Activated T-helper 2 cell treated with anti-CD3 and anti-CD28 coated beads, Interferon-gamma antibody, Interleukin-2, Interleukin-4, amounts not matched to agents 10 μg/mL and 5 μg/mL and 100 μg/mL, durations not matched to agents 14 hours and 24 hours and 36 hours (primary cell): ENCODE results near the gene VAMP2. TPM values are rescaled to one million over a fixed set of nuclear protein-coding genes. Genes with fewer than 3 reads are reported as not detected.

ENCODE experiments used
- DNase-seq: peaks from one replicate; pipeline ENCODE4 v3.0.0; 2021; ENCODE audit warnings: low spot score
- H3K27ac Mint-ChIP-seq: one replicate; pipeline ENCODE4 v1.8.0; 2021; ENCODE audit warnings: mixed read lengths
- H3K27me3 Mint-ChIP-seq: one replicate; pipeline ENCODE4 v1.8.0; 2021; ENCODE audit warnings: low read depth, mixed read lengths
- H3K36me3 Mint-ChIP-seq: one replicate; pipeline ENCODE4 v1.8.0; 2021; ENCODE audit warnings: low read depth, mixed read lengths
- H3K4me1 Mint-ChIP-seq: one replicate; pipeline ENCODE4 v1.8.0; 2021; ENCODE audit warnings: low read depth, mixed read lengths
- H3K4me3 Mint-ChIP-seq: one replicate; pipeline ENCODE4 v1.8.0; 2021; ENCODE audit warnings: low read depth, mild to moderate bottlenecking, moderate library complexity, mixed read lengths
- H3K9me3 Mint-ChIP-seq: one replicate; pipeline ENCODE4 v1.8.0; 2021; ENCODE audit warnings: mixed read lengths
- intact Hi-C: fragments of 100-400 bp; cut with micrococcal nuclease; formaldehyde crosslinking; loops from one replicate; pipeline ENCODE4 v1.15.1; 2023
- total RNA-seq: library from RNA; stranded (reverse); gene quantifications from 2 replicates; pipeline ENCODE4 v1.2.3, GENCODE V29; 2022

VAMP2 gene
- total RNA-seq, 1 donor from 2014 or later: 44.6 TPM

DNA sequence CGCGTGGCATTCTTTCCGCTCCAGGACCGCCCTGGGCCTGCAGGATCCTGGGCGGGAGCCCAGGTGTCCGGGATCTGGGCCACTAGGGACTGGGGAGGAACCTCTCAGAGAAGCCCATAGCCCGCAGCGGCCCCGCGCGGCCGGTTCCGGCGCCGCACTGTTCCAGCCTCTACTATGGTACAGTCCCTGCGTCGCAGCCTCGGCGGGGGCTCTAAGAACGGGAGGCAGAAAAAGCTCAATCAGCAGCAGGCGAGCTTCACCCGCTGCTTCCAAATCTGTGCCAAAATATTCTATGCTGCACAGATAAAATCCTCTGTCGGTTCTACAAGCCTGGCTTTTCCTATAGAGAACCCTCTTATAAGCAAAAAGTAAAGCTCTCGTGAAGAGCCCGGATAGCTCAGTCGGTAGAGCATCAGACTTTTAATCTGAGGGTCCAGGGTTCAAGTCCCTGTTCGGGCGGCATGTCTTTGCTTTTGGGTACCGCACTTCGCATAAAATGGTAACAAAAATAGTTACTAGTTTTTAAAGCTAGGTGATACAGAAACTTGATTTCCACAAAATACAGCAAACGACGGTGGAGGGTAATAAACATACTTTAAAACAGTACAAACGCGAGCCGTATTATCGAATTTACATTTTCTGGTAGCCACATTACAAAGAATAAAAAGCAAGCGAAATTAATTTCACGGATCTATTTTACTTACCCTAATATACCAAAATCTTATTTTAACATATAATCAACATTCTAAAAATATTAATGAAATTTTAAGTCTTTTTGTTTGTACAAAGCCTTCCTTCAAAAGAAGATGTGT, 43.8 kb downstream of the VAMP2 start:
- Mint-ChIP-seq H3K36me3 (no peaks in the 10 kb centered on the region), H3K9me3 (no peaks in the 10 kb centered on the region), H3K4me1 (peaks cover 42% of the 10 kb centered on the region), H3K4me3 (peak overlapping the region; percentile 89), H3K27ac (peak overlapping the region; percentile 81), H3K27me3 (peaks cover 48% of the 10 kb centered on the region)
- peak; percentile 79 for DNase-seq
- intact Hi-C loops: loop anchor here (1.0 to 10.0 kb wide), 4 partner anchors 25 to 130 kb away; partner anchors contain the start of gene PFAS

DNA sequence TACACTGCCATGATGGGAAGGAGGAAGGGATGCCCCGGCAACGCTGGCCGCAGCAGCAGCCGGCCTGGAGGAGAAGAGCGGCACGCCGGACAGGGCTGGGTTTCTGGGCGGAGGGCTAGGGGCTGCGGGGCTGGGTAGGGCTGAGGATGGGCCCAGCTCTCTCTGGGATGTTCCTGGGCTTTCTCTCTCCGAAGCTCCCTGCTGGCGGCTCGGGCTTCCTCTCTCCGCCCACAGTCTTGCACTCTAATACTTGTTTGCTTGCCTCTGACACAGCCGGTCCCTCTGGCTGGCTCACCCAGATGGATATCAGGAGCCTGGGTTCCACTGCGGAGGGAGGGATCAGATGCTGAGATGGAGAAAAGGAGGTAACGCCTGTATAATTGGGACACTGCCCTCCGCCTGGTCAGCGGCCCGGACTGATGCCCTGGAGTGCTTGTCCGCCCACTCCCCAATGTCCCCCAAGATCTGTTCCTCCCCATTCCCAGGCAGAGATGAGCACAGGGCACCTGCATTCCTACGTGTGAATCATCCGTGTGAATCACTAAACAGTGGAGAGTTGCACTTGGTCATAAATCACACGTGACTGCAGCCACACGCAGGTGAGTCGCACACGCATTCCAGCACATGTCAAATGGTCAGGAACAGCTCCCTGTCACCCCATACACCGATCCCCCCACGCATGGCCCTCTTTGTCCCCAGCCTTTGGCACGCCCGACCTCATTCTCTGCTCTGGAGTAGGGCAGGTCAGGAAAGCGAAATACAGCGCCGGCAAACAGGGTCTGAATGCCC, 44.6 kb downstream of the VAMP2 start, which contains the start of gene ALOXE3:
Gene ALOXE3, minus strand, starts transcription at position 535 of the 789 bp plus-strand sequence. Its CDS starts 524 bp downstream, at position 11.
- H3K36me3 Mint-ChIP-seq: no peaks in the 10 kb centered on the region
- intact Hi-C loops: loop anchor here (1.0 to 10.0 kb wide), 3 partner anchors 24 to 53 kb away; no protein-coding TSS in a partner anchor
- H3K27ac Mint-ChIP-seq: peak within 1 kb of the TSS; percentile 81
- H3K4me3 Mint-ChIP-seq: peak within 1 kb of the TSS; percentile 89
- no peaks in the 10 kb centered on the region for H3K9me3 Mint-ChIP-seq
- peaks cover 45% of the 10 kb centered on the region for H3K27me3 Mint-ChIP-seq
- H3K4me1 Mint-ChIP-seq: peaks cover 35% of the 10 kb centered on the region
- no peak for DNase-seq

DNA sequence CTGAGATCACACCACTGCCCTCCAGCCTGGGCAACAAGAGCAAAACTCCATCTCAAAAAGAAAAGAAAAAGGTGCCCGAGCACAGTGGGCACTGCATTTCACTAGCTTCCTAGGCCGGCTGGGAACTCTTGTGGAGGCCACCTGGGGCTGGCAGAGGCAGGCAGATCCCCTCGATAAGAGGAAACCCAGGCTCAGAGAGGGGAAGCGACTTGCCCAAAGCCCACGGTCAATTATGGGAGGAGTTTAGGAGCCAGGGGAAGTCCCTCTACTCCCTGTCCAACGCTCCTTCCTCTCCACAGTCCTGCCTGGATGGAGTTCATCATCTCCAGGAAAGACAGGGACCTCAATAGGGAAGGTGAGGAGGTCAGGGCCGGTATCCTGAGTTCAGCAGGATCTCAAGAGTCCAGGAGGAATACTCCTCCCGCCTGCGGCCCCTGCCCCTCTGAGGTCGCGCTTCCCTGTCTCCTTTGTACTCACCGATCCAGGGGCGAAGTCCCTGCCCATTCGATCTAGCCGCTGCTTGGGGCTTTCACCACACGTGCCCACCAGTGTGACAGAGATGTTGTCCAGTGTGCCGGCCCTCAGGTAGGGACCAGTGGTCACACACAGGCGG, 45.3 kb downstream of the VAMP2 start:
- H3K36me3 Mint-ChIP-seq: no peaks in the 10 kb centered on the region
- peak overlapping the region; percentile 89 for H3K4me3 Mint-ChIP-seq
- H3K9me3 Mint-ChIP-seq: no peaks in the 10 kb centered on the region
- H3K4me1 Mint-ChIP-seq: peaks cover 30% of the 10 kb centered on the region
- H3K27me3 Mint-ChIP-seq: peaks cover 46% of the 10 kb centered on the region
- H3K27ac Mint-ChIP-seq: no peak overlapping the region
- intact Hi-C loops: loop anchor here (10.0 kb wide), 1 partner anchor 53 kb away; no protein-coding TSS in a partner anchor
- no peak for DNase-seq

DNA sequence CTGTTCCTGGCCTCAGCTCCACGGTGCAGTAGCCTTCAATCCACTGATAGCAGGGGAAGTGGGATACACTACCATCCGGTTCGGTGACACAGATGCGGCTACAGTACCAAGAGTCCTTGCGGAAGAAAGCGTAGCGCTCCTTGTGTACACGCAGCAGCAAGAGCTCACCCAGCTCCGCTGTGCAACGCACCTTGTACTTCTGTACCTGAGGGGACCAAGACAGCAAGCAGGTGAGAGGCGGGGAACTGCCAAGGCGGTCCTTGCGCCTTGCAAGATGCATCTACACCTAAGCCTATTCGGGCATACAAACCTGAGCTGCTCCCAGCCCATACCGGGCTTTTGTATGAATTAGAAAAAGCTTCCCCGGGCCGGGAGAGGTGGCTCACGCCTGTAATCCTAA, 46.0 kb downstream of the VAMP2 start:
- DNase-seq: no peak
- no peak overlapping the region for H3K4me3 Mint-ChIP-seq
- intact Hi-C loops: loop anchor here (10.0 kb wide), 1 partner anchor 52 kb away; no protein-coding TSS in a partner anchor
- H3K4me1 Mint-ChIP-seq: peaks cover 29% of the 10 kb centered on the region
- peaks cover 48% of the 10 kb centered on the region for H3K27me3 Mint-ChIP-seq
- H3K9me3 Mint-ChIP-seq: no peaks in the 10 kb centered on the region
- H3K27ac Mint-ChIP-seq: no peak overlapping the region
- H3K36me3 Mint-ChIP-seq: no peaks in the 10 kb centered on the region

DNA sequence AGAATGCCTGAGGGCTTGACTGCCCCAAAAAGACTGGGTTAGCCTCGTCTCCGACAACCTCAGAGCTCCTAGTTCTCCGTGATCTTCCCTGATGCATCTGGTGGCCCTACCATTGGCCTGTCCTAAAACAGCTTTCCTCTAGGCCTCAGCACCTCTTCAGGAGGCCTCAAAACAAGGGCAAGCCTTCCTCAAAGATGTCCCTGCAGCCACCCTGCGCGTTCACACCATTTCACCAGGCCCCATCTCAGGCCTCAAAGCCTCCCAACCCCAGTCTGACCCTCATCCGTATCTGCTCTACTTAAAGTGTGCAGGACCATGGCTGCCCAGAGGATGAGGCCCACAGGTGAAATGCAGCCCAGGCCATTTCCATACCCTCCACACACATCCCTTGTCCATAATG, 51.8 kb downstream of the VAMP2 start:
- H3K4me3 Mint-ChIP-seq: no peak overlapping the region
- H3K27ac Mint-ChIP-seq: no peak overlapping the region
- no peak for DNase-seq
- H3K9me3 Mint-ChIP-seq: no peaks in the 10 kb centered on the region
- intact Hi-C loops: loop anchor here (2.0 to 10.0 kb wide), 2 partner anchors 18 to 46 kb away; no protein-coding TSS in a partner anchor
- H3K4me1 Mint-ChIP-seq: peaks cover 2% of the 10 kb centered on the region
- peaks cover 43% of the 10 kb centered on the region for H3K27me3 Mint-ChIP-seq
- H3K36me3 Mint-ChIP-seq: no peaks in the 10 kb centered on the region

DNA sequence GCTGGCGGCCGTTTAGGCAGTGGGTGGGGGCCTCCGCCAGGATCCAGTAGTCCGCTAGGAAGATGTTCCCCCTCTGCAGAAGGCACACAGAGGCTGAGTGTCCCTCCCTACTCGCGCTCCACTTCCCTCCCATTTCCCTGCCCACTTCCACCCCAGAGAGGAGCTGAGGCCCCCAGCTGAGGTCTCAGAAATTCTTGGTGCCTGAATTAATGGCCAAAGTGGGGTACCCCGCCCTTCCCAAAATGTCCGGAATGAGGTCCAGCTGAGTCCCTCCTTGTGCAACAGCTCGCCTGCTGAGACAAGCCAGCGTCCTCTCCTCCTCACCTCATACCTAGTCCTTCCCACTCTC, 52.3 kb downstream of the VAMP2 start:
- no peak for DNase-seq
- Mint-ChIP-seq H3K4me1 (peaks cover 2% of the 10 kb centered on the region), H3K9me3 (no peaks in the 10 kb centered on the region), H3K4me3 (no peak overlapping the region), H3K36me3 (no peaks in the 10 kb centered on the region), H3K27me3 (peaks cover 39% of the 10 kb centered on the region), H3K27ac (no peak overlapping the region)
- intact Hi-C loops: loop anchor here (2.0 to 10.0 kb wide), 2 partner anchors 18 to 46 kb away; no protein-coding TSS in a partner anchor

DNA sequence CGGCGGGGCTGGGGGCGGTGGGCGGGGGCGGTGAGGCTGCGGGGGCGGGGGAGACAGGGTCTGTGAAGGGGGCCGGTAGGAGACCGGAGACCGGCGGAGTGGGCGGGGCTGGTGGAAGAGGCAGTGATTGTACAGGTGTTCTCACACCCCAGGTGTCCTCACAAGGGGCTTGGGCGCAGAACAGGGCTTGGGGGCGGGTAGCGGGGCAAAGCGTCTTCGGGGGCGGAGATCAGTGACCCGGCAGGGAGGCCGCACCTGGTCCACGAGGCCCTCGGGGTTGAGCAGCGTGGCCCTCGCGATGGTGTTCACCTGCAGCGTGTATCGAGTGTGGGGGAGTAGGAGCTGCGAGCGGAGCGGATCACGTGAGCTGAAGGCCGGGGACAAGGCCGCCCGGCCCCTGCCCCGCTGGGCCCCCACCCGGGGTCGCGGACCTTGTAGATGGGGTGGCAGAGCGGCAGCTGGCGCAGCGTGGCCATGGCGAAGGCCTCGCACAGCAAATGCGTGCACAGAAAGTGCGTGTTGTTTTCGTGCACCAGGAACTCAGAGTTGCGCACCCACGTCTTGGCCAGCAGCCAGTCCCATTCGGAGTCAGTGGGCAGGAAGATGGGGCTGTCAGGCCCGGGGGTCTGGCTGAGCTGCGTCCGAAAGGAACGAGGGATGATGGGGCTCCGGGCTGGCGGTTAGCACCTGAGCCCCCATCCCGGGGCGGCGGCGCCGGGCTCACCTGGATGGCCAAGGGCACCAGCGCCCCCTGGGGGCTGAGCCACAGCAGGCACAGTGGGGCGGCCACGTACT, 52.9 kb downstream of the VAMP2 start:
- Mint-ChIP-seq H3K36me3 (no peaks in the 10 kb centered on the region), H3K4me1 (peaks cover 2% of the 10 kb centered on the region), H3K4me3 (peak overlapping the region; percentile 23), H3K27ac (no peak overlapping the region), H3K27me3 (peaks cover 33% of the 10 kb centered on the region), H3K9me3 (no peaks in the 10 kb centered on the region)
- intact Hi-C loops: loop anchor here (2.0 to 10.0 kb wide), 2 partner anchors 17 to 45 kb away; no protein-coding TSS in a partner anchor
- peak; percentile 64 for DNase-seq

Other genes starting within 250 kb of the VAMP2 start
- 4.8 and 5.0 TPM in 2 replicates for gene RNF227, start 246.7 kb downstream of the VAMP2 start, total RNA-seq
- gene KCNAB3, start 233.1 kb downstream of the VAMP2 start, total RNA-seq: 9.9 and 11.3 TPM in 2 replicates
- gene TRAPPC1, start 231.0 kb downstream of the VAMP2 start, total RNA-seq: 156 and 190 TPM in 2 replicates
- gene CNTROB, start 230.7 kb downstream of the VAMP2 start, total RNA-seq: 60.0 and 60.3 TPM in 2 replicates
- gene GUCY2D, start 160.3 kb downstream of the VAMP2 start, total RNA-seq: not detected in 2 replicates
- not detected in 2 replicates for gene ALOX15B, start 123.9 kb downstream of the VAMP2 start, total RNA-seq
- 0.87 and 1.4 TPM in 2 replicates for gene ALOX12B, start 75.2 kb downstream of the VAMP2 start, total RNA-seq
- not detected in 2 replicates for gene ALOXE3, start 44.4 kb downstream of the VAMP2 start, total RNA-seq
- gene HES7, start 38.8 kb downstream of the VAMP2 start, total RNA-seq: 2.4 and 3.1 TPM in 2 replicates
- 41.8 and 43.2 TPM in 2 replicates for gene PER1, start 10.5 kb downstream of the VAMP2 start, total RNA-seq
- gene TMEM107, start 13.4 kb upstream of the VAMP2 start, total RNA-seq: 18.7 and 25.0 TPM in 2 replicates
- 7.8 and 8.0 TPM in 2 replicates for gene BORCS6, start 27.2 kb upstream of the VAMP2 start, total RNA-seq
- 113 TPM in 2 replicates for gene AURKB, start 47.6 kb upstream of the VAMP2 start, total RNA-seq
- gene CTC1, start 85.1 kb upstream of the VAMP2 start, total RNA-seq: 76.7 and 81.0 TPM in 2 replicates
- 165 and 174 TPM in 2 replicates for gene PFAS, start 86.3 kb upstream of the VAMP2 start, total RNA-seq
- 61.4 and 64.1 TPM in 2 replicates for gene RANGRF, start 125.7 kb upstream of the VAMP2 start, total RNA-seq
- 6.8 and 7.4 TPM in 2 replicates for gene SLC25A35, start 132.5 kb upstream of the VAMP2 start, total RNA-seq
- not detected in 2 replicates for gene ARHGEF15, start 147.3 kb upstream of the VAMP2 start, total RNA-seq
- gene ODF4, start 176.9 kb upstream of the VAMP2 start, total RNA-seq: not detected in 2 replicates
- gene RPL26, start 220.2 kb upstream of the VAMP2 start, total RNA-seq: 2,352 and 2,379 TPM in 2 replicates
- not detected in 2 replicates for gene RNF222, start 234.9 kb upstream of the VAMP2 start, total RNA-seq